Calu3 (cell line): ENCODE measurements around the gene EIF5A2. TPM values are rescaled to one million over a fixed set of nuclear protein-coding genes. Genes with fewer than 3 reads are reported as not detected.

ENCODE experiments used
- BruUV-seq: library from RNA; stranded (reverse); fragments of 400-500 nt; replicated peaks from 2 replicates; lab custom pipeline; 2021; lab: Mats Ljungman, UMichigan
- CTCF ChIA-PET: fragments of 300-600 bp; sonication (Branson Sonifier 250); formaldehyde crosslinking; loops from one replicate; lab custom pipeline; 2022; ENCODE audit warnings: antibody characterized with exemption; lab: Charles Lee
- DNase-seq: peaks from one replicate; pipeline ENCODE4 v3.0.0; 2022
- H3K27ac Mint-ChIP-seq: one replicate; pipeline ENCODE4 v1.8.0; 2022; ENCODE audit warnings: mixed read lengths; ENCODE audit not compliant: unreplicated experiment
- H3K27me3 Mint-ChIP-seq: one replicate; pipeline ENCODE4 v1.8.0; 2022; ENCODE audit warnings: mixed read lengths; ENCODE audit not compliant: unreplicated experiment
- H3K36me3 Mint-ChIP-seq: one replicate; pipeline ENCODE4 v1.8.0; 2022; ENCODE audit warnings: mild to moderate bottlenecking, moderate library complexity, mixed read lengths; ENCODE audit not compliant: insufficient read depth, unreplicated experiment
- H3K4me1 Mint-ChIP-seq: one replicate; pipeline ENCODE4 v1.8.0; 2022; ENCODE audit warnings: mild to moderate bottlenecking, low read depth, mixed read lengths; ENCODE audit not compliant: unreplicated experiment
- H3K4me3 Mint-ChIP-seq: one replicate; pipeline ENCODE4 v1.8.0; 2022; ENCODE audit warnings: mild to moderate bottlenecking, low read depth, moderate library complexity, mixed read lengths; ENCODE audit not compliant: unreplicated experiment
- H3K9me3 Mint-ChIP-seq: one replicate; pipeline ENCODE4 v1.8.0; 2022; ENCODE audit warnings: low read depth, mixed read lengths; ENCODE audit not compliant: unreplicated experiment
- intact Hi-C: fragments of 100-400 bp; cut with micrococcal nuclease; formaldehyde crosslinking; loops from one replicate; pipeline ENCODE4 v1.10.0; 2022; ENCODE audit not compliant: unreplicated experiment
- total RNA-seq: library from RNA; stranded (reverse); gene quantifications from 2 replicates; pipeline ENCODE4 v1.2.3, GENCODE V29; 2022
- TF ChIP-seq, protein P1 (sequence below): fragments of 200-600 bp; IDR thresholded peaks from one replicate; pipeline ENCODE4 v1.8.0; 2022; ENCODE audit warnings: antibody characterized with exemption; ENCODE audit not compliant: unreplicated experiment

EIF5A2 gene
- total RNA-seq, 1 experiment from 2014 or later = 9.4 TPM

DNA sequence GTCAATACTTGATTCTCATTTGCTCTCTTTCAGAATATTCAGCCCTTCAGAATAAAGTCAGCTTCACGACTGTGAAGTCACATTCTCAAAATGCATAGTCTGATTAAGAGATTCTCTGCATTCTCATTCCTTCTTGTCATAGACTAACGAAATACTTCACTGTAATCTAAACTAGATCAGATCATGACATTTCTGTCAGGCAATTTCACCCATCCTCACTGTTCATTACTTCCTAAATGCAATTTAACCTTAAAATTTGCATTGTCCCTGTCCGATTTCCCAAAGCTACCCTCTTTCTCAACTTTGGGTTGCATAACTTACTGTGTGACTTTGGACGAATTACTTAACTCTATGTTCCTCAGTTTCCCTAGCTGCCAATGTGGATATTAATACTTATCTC, 44.6 kb downstream of the EIF5A2 start:
- H3K27me3 Mint-ChIP-seq = no peaks in the 10 kb centered on the region
- H3K4me3 Mint-ChIP-seq = no peak overlapping the region
- peaks cover 32% of the 10 kb centered on the region for H3K36me3 Mint-ChIP-seq
- TF ChIP-seq, protein P1, sequence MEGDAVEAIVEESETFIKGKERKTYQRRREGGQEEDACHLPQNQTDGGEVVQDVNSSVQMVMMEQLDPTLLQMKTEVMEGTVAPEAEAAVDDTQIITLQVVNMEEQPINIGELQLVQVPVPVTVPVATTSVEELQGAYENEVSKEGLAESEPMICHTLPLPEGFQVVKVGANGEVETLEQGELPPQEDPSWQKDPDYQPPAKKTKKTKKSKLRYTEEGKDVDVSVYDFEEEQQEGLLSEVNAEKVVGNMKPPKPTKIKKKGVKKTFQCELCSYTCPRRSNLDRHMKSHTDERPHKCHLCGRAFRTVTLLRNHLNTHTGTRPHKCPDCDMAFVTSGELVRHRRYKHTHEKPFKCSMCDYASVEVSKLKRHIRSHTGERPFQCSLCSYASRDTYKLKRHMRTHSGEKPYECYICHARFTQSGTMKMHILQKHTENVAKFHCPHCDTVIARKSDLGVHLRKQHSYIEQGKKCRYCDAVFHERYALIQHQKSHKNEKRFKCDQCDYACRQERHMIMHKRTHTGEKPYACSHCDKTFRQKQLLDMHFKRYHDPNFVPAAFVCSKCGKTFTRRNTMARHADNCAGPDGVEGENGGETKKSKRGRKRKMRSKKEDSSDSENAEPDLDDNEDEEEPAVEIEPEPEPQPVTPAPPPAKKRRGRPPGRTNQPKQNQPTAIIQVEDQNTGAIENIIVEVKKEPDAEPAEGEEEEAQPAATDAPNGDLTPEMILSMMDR = no peak
- peaks cover 43% of the 10 kb centered on the region for H3K4me1 Mint-ChIP-seq
- intact Hi-C loops = no loop called here
- no peaks in the 10 kb centered on the region for H3K9me3 Mint-ChIP-seq
- no TSS peak for BruUV-seq
- no peak for DNase-seq
- CTCF ChIA-PET = interaction anchor here (0.6 kb wide), 1 partner anchor 157 kb away, joined by 8 read pairs; no protein-coding TSS in a partner anchor
- H3K27ac Mint-ChIP-seq = no peak overlapping the region

DNA sequence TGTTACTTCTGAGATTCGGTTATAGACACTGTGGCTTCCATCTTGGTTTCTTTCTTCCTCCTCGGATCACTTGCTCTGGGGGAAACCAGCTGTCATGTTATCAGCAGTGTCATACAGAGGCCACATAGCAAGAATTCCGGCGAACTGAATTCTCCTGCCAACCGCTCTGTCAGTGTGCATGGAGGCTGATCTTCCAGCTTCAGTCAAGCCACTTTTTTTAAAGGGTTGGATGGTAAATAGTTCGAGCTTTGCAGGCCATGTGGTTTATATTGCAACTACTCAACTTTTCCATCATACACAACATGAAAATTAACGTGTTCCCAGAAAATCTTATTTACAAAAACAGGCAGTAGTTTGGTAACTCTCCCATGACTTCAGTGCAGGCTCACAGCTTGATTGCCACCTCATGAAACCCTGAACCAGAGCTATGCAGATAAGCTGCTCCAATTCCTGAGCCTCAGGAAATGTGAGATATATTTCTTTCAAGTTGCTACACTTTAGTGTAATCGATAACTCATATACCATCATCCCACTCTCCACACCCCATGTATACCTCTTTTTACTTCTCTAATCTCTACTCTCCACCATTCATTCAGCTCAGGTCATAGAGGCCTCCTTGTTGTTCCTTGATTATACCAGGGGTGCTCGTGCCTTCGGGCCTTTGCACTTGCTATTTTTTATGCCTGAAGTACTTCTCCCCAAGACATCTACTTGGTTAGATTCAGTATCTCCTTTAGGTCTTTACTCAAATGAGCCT, 45.6 kb downstream of the EIF5A2 start:
- Mint-ChIP-seq H3K9me3 (no peaks in the 10 kb centered on the region), H3K4me3 (no peak overlapping the region), H3K27me3 (no peaks in the 10 kb centered on the region), H3K27ac (no peak overlapping the region), H3K4me1 (peaks cover 50% of the 10 kb centered on the region), H3K36me3 (peaks cover 22% of the 10 kb centered on the region)
- no peak for DNase-seq
- TF ChIP-seq, protein P1 = no peak
- no TSS peak for BruUV-seq
- CTCF ChIA-PET = no interaction called here
- intact Hi-C loops = no loop called here

DNA sequence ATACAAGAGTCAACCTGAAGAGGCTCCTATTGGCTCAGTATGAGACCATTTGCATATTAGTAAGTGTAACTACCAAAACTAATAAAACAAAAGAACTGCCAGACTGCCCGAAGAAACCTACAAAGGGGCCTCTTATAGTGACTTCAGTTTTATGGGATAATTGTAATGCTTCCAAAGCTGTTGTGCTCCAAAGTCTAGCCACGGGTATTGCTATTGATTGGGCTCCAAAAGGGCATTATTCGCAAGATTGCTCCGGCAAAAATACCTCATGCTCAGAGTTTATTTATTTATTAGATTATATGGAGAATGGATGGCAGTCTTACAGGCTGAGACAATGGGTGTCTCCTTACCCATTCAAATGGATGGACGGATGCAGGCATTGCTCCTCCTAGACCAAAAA, 49.8 kb downstream of the EIF5A2 start:
- intact Hi-C loops = no loop called here
- Mint-ChIP-seq H3K36me3 (no peaks in the 10 kb centered on the region), H3K4me3 (no peak overlapping the region), H3K27ac (no peak overlapping the region), H3K9me3 (no peaks in the 10 kb centered on the region), H3K27me3 (no peaks in the 10 kb centered on the region), H3K4me1 (peaks cover 59% of the 10 kb centered on the region)
- TF ChIP-seq, protein P1 = no peak
- no peak for DNase-seq
- CTCF ChIA-PET = interaction anchor here (0.5 to 2.3 kb wide), 3 partner anchors 11 to 1089 kb away, joined by 3 to 10 read pairs (median 7); partner anchors contain the start of genes ACTRT3 and RPL22L1
- BruUV-seq = no TSS peak

DNA sequence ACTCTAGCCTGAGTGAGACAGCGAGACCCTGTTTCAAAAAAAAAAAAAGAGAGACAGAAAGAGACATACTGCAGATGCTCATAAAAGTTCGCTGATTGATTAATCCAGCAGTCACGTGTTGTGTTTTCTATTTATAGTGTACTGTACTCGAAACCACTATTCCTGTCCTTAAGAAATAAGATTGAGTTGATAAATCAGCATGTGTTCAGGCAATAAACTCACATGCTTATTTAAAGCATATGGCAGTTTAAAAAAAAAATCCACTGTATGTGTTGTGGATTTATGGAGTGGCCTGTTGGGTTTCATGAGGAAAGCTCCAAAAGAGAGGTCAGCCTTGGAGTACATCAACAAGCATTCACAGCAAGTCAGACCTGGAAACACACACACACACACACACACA, 56.1 kb downstream of the EIF5A2 start:
- CTCF ChIA-PET = interaction anchor here (0.8 to 1.1 kb wide), 2 partner anchors 15 to 41 kb away, joined by 3 read pairs; no protein-coding TSS in a partner anchor
- H3K36me3 Mint-ChIP-seq = no peaks in the 10 kb centered on the region

More for the DNA sequence above, 56.1 kb downstream of the EIF5A2 start:
- intact Hi-C loops = no loop called here
- Mint-ChIP-seq H3K9me3 (no peaks in the 10 kb centered on the region), H3K4me1 (peaks cover 18% of the 10 kb centered on the region), H3K27ac (no peak overlapping the region), H3K4me3 (no peak overlapping the region), H3K27me3 (no peaks in the 10 kb centered on the region)
- TF ChIP-seq, protein P1 = no peak
- DNase-seq = no peak
- BruUV-seq = no TSS peak
